ENCODE data around the gene SNF8. TPM values are rescaled to one million over a fixed set of nuclear protein-coding genes. Genes with fewer than 3 reads are reported as not detected.

SNF8 gene
- total RNA-seq, 1 experiment from 2014 or later = 136 TPM

DNA sequence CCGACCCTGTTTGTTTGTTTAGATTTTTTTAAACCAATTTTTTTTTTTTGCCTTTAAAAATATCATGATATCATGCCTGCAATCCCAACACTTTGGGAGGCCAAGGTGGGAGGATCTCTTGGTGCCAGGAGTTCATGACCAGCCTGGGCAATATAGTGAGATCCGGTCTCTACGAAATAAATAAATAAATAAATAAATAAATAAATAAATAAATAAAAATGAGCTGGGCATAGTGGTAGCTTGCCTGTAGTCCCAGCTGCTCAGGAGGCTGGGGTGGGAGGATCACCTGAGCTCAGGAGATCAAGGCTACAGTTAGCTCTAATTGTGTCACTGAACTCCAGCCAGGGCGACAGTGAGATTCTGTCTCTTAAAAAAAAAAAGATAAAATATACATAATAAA, 44.5 kb upstream of the SNF8 start (continued):
- TF ChIP-seq, protein P1, sequence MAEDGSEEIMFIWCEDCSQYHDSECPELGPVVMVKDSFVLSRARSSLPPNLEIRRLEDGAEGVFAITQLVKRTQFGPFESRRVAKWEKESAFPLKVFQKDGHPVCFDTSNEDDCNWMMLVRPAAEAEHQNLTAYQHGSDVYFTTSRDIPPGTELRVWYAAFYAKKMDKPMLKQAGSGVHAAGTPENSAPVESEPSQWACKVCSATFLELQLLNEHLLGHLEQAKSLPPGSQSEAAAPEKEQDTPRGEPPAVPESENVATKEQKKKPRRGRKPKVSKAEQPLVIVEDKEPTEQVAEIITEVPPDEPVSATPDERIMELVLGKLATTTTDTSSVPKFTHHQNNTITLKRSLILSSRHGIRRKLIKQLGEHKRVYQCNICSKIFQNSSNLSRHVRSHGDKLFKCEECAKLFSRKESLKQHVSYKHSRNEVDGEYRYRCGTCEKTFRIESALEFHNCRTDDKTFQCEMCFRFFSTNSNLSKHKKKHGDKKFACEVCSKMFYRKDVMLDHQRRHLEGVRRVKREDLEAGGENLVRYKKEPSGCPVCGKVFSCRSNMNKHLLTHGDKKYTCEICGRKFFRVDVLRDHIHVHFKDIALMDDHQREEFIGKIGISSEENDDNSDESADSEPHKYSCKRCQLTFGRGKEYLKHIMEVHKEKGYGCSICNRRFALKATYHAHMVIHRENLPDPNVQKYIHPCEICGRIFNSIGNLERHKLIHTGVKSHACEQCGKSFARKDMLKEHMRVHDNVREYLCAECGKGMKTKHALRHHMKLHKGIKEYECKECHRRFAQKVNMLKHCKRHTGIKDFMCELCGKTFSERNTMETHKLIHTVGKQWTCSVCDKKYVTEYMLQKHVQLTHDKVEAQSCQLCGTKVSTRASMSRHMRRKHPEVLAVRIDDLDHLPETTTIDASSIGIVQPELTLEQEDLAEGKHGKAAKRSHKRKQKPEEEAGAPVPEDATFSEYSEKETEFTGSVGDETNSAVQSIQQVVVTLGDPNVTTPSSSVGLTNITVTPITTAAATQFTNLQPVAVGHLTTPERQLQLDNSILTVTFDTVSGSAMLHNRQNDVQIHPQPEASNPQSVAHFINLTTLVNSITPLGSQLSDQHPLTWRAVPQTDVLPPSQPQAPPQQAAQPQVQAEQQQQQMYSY (CRISPR knock-in tag; IDR thresholded peaks at IDR 0.05) = no peak
- TF ChIP-seq GTF2I (CRISPR knock-in tag; conservative IDR thresholded peaks at IDR 0.05) (no peak), HMGA2 (CRISPR knock-in tag; IDR thresholded peaks at IDR 0.05) (no peak), TEAD4 (CRISPR knock-in tag; IDR thresholded peaks at IDR 0.05) (no peak)
- TF ChIP-seq, protein P2, sequence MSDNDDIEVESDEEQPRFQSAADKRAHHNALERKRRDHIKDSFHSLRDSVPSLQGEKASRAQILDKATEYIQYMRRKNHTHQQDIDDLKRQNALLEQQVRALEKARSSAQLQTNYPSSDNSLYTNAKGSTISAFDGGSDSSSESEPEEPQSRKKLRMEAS (CRISPR knock-in tag; IDR thresholded peaks at IDR 0.05) = no peak
- TF ChIP-seq, protein P3, sequence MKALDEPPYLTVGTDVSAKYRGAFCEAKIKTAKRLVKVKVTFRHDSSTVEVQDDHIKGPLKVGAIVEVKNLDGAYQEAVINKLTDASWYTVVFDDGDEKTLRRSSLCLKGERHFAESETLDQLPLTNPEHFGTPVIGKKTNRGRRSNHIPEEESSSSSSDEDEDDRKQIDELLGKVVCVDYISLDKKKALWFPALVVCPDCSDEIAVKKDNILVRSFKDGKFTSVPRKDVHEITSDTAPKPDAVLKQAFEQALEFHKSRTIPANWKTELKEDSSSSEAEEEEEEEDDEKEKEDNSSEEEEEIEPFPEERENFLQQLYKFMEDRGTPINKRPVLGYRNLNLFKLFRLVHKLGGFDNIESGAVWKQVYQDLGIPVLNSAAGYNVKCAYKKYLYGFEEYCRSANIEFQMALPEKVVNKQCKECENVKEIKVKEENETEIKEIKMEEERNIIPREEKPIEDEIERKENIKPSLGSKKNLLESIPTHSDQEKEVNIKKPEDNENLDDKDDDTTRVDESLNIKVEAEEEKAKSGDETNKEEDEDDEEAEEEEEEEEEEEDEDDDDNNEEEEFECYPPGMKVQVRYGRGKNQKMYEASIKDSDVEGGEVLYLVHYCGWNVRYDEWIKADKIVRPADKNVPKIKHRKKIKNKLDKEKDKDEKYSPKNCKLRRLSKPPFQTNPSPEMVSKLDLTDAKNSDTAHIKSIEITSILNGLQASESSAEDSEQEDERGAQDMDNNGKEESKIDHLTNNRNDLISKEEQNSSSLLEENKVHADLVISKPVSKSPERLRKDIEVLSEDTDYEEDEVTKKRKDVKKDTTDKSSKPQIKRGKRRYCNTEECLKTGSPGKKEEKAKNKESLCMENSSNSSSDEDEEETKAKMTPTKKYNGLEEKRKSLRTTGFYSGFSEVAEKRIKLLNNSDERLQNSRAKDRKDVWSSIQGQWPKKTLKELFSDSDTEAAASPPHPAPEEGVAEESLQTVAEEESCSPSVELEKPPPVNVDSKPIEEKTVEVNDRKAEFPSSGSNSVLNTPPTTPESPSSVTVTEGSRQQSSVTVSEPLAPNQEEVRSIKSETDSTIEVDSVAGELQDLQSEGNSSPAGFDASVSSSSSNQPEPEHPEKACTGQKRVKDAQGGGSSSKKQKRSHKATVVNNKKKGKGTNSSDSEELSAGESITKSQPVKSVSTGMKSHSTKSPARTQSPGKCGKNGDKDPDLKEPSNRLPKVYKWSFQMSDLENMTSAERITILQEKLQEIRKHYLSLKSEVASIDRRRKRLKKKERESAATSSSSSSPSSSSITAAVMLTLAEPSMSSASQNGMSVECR (CRISPR knock-in tag; IDR thresholded peaks at IDR 0.05; ENCODE audit: borderline replicate concordance) = no peak
- TF ChIP-seq, protein P4, sequence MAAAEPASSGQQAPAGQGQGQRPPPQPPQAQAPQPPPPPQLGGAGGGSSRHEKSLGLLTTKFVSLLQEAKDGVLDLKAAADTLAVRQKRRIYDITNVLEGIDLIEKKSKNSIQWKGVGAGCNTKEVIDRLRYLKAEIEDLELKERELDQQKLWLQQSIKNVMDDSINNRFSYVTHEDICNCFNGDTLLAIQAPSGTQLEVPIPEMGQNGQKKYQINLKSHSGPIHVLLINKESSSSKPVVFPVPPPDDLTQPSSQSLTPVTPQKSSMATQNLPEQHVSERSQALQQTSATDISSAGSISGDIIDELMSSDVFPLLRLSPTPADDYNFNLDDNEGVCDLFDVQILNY (CRISPR knock-in tag; IDR thresholded peaks at IDR 0.05) = no peak
- TF ChIP-seq, protein P5, sequence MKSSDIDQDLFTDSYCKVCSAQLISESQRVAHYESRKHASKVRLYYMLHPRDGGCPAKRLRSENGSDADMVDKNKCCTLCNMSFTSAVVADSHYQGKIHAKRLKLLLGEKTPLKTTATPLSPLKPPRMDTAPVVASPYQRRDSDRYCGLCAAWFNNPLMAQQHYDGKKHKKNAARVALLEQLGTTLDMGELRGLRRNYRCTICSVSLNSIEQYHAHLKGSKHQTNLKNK (CRISPR knock-in tag; IDR thresholded peaks at IDR 0.05) = no peak

DNA sequence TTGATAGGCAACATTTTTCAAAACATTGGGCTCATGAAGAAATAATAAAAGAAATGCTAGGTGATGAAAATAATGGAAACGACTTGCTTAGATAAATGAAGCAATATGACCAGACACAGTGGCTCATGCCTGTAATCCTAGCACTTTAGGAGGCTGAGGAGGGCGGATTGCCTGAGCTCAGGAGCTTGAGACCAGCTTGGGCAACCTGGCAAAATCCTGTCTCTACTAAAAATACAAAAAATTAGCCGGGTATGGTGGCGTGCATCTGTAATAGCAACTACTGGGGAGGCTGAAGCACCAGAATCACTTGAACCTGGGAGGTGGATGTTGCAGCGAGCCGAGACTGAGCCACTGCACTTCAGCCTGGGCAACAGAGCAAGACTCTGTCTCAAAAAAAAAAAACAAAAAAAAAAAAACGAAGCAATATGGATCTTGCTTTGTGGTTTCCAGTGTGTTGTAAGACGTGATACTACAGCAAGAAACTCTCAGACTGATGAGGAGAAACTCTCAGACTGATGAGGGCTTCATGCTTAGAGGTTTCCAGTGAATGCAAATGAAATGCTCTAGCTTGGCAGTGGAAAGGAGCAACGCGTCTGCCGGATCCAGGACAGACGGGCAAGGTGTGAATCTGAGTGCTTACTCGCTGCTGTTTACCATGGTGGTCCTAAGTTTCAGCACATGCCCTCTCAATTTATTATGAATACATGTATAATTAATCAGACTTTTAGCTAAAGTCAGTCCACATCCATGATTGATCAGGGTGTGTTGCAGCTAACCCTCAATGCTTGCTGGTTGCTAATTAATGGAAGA, 41.0 kb upstream of the SNF8 start:
- ChIA-PET POLR2A (no interaction called here), CTCF (interaction anchor here (0.6 to 1.3 kb wide), 2 partner anchors 47 to 1015 kb away, joined by 3 to 6 read pairs; no protein-coding TSS in a partner anchor)
- no peak overlapping the region for H3K27ac Mint-ChIP-seq
- H3K9me3 Mint-ChIP-seq = peaks cover 5% of the 10 kb centered on the region
- no peaks in the 10 kb centered on the region; the same call in 1 of the 2 replicates for H3K27me3 Mint-ChIP-seq (ENCODE audit: low read depth)
- ATAC-seq (no peak), DNase-seq (ENCODE audit: low spot score) (no peak)
- peaks cover 9% of the 10 kb centered on the region for H3K4me1 Mint-ChIP-seq
- no peaks in the 10 kb centered on the region for H3K36me3 Mint-ChIP-seq
- no peak overlapping the region for H3K4me3 Mint-ChIP-seq
- TF ChIP-seq, protein P6, sequence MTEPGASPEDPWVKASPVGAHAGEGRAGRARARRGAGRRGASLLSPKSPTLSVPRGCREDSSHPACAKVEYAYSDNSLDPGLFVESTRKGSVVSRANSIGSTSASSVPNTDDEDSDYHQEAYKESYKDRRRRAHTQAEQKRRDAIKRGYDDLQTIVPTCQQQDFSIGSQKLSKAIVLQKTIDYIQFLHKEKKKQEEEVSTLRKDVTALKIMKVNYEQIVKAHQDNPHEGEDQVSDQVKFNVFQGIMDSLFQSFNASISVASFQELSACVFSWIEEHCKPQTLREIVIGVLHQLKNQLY (CRISPR knock-in tag; IDR thresholded peaks at IDR 0.05) = no peak
- TF ChIP-seq, protein P7, sequence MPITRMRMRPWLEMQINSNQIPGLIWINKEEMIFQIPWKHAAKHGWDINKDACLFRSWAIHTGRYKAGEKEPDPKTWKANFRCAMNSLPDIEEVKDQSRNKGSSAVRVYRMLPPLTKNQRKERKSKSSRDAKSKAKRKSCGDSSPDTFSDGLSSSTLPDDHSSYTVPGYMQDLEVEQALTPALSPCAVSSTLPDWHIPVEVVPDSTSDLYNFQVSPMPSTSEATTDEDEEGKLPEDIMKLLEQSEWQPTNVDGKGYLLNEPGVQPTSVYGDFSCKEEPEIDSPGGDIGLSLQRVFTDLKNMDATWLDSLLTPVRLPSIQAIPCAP (CRISPR knock-in tag; IDR thresholded peaks at IDR 0.05) = no peak
- TF ChIP-seq GRHL2 (CRISPR knock-in tag; IDR thresholded peaks at IDR 0.05; ENCODE audit: insufficient replicate concordance, severe bottlenecking) (no peak), ATF1 (CRISPR knock-in tag; IDR thresholded peaks at IDR 0.05) (no peak), ZNF263 (CRISPR knock-in tag; IDR thresholded peaks at IDR 0.05; ENCODE audit: low read depth) (no peak), OVOL2 (CRISPR knock-in tag; IDR thresholded peaks at IDR 0.05; ENCODE audit: borderline replicate concordance) (no peak), MYBL2 (CRISPR knock-in tag; IDR thresholded peaks at IDR 0.05) (no peak)
- TF ChIP-seq, protein P8, sequence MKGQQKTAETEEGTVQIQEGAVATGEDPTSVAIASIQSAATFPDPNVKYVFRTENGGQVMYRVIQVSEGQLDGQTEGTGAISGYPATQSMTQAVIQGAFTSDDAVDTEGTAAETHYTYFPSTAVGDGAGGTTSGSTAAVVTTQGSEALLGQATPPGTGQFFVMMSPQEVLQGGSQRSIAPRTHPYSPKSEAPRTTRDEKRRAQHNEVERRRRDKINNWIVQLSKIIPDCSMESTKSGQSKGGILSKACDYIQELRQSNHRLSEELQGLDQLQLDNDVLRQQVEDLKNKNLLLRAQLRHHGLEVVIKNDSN (CRISPR knock-in tag; IDR thresholded peaks at IDR 0.05) = no peak
- TF ChIP-seq, protein P9, sequence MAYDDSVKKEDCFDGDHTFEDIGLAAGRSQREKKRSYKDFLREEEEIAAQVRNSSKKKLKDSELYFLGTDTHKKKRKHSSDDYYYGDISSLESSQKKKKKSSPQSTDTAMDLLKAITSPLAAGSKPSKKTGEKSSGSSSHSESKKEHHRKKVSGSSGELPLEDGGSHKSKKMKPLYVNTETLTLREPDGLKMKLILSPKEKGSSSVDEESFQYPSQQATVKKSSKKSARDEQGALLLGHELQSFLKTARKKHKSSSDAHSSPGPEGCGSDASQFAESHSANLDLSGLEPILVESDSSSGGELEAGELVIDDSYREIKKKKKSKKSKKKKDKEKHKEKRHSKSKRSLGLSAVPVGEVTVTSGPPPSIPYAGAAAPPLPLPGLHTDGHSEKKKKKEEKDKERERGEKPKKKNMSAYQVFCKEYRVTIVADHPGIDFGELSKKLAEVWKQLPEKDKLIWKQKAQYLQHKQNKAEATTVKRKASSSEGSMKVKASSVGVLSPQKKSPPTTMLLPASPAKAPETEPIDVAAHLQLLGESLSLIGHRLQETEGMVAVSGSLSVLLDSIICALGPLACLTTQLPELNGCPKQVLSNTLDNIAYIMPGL (CRISPR knock-in tag; IDR thresholded peaks at IDR 0.05) = no peak
